H1 (cell line): ENCODE data around the gene TNIK. TPM values are rescaled to one million over a fixed set of nuclear protein-coding genes. Genes with fewer than 3 reads are reported as not detected.

Source experiments
- CTCF ChIA-PET: fragments of 300-600 bp; sonication (Branson Sonifier 250); formaldehyde crosslinking; loops from one replicate; lab custom pipeline; 2021; ENCODE audit not compliant: partially characterized antibody; lab: Charles Lee
- POLR2A ChIA-PET: fragments of 300-600 bp; sonication (Branson Sonifier 250); formaldehyde crosslinking; loops from one replicate; lab custom pipeline; 2021; ENCODE audit warnings: inconsistent platforms; ENCODE audit not compliant: partially characterized antibody; lab: Charles Lee
- DNase-seq, 2 experiments: peaks; one replicate each; pipeline versions ENCODE4 v3.0.0 to v3.0.0-alpha.2; 2010 to 2022; ENCODE audit warnings: low spot score in 2 of 2, low read depth in 1 of 2, mixed read lengths in 1 of 2
- FAIRE-seq: peaks from 2 replicates; lab custom pipeline; 2011; peaks lifted over from hg19 to GRCh38; lab: Jason Lieb, UNC
- H2AFZ ChIP-seq: 2 replicates; pipeline ENCODE4 v1.8.1; 2012; ENCODE audit warnings: low read length, inconsistent platforms
- H2AK5ac ChIP-seq: 2 replicates; pipeline ENCODE4 v1.6.1; 2013; ENCODE audit warnings: low read depth, low read length
- H2BK120ac ChIP-seq: replicated peaks from 2 replicates; pipeline ENCODE3; 2013; ENCODE audit warnings: low read depth, low read length, inconsistent platforms
- H2BK12ac ChIP-seq: 2 replicates; pipeline ENCODE4 v1.6.1; 2013; ENCODE audit warnings: low read depth, low read length
- H2BK15ac ChIP-seq: 2 replicates; pipeline ENCODE4 v1.6.1; 2013; ENCODE audit warnings: low read length
- H2BK20ac ChIP-seq: 2 replicates; pipeline ENCODE4 v1.6.1; 2013; ENCODE audit warnings: low read length
- H2BK5ac ChIP-seq: 2 replicates; pipeline ENCODE4 v1.6.1; 2013; ENCODE audit warnings: low read depth, low read length
- H3K14ac ChIP-seq: 2 replicates; pipeline ENCODE4 v1.6.1; 2013; ENCODE audit warnings: inconsistent platforms; ENCODE audit not compliant: insufficient read length
- H3K18ac ChIP-seq: 2 replicates; pipeline ENCODE4 v1.6.1; 2013; ENCODE audit warnings: low read length; ENCODE audit errors: extremely low read depth
- H3K23ac ChIP-seq: 2 replicates; pipeline ENCODE4 v1.6.1; 2013; ENCODE audit warnings: inconsistent platforms; ENCODE audit not compliant: insufficient read length
- H3K23me2 ChIP-seq: 2 replicates; pipeline ENCODE4 v1.6.1; 2013; ENCODE audit warnings: low read depth, low read length
- H3K27ac ChIP-seq: 2 replicates; pipeline ENCODE4 v1.6.1; 2011; ENCODE audit warnings: low read depth, low read length, inconsistent platforms
- H3K27me3 ChIP-seq, 4 experiments: replicated peaks in 1 of 4; 1 replicate in 1 of 4; 2 replicates in 3 of 4; pipeline versions ENCODE4 v1.6.1 to v1.8.1; 2011 to 2013; ENCODE audit warnings: low read length in 3 of 4, mild to moderate bottlenecking in 3 of 4, inconsistent platforms in 2 of 4, mixed read lengths in 2 of 4, moderate library complexity in 1 of 4; ENCODE audit not compliant: control insufficient read depth in 3 of 4, insufficient read depth in 3 of 4; ENCODE audit errors: extremely low read depth in 1 of 4
- H3K36me3 ChIP-seq, 4 experiments: 2 replicates each; pipeline versions ENCODE4 v1.6.1 to v1.8.1; 2011 to 2013; ENCODE audit warnings: mild to moderate bottlenecking in 4 of 4, low read length in 3 of 4, moderate library complexity in 2 of 4, control low read depth in 1 of 4, inconsistent platforms in 1 of 4; ENCODE audit not compliant: insufficient read depth in 4 of 4, control insufficient read depth in 2 of 4
- H3K4ac ChIP-seq: replicated peaks from 2 replicates; pipeline ENCODE3; 2013; ENCODE audit warnings: low read length, low read depth, mixed read lengths, inconsistent platforms; ENCODE audit not compliant: insufficient read length
- H3K4me1 ChIP-seq, 4 experiments: replicated peaks in 1 of 4; 1 replicate in 1 of 4; 2 replicates in 3 of 4; pipeline versions ENCODE4 v1.6.1 to v1.8.1; 2011 to 2013; ENCODE audit warnings: low read length in 3 of 4, inconsistent platforms in 2 of 4, mixed read lengths in 1 of 4; ENCODE audit not compliant: insufficient read depth in 4 of 4, control insufficient read depth in 3 of 4
- H3K4me2 ChIP-seq, 2 experiments: 2 replicates each; pipeline versions ENCODE4 v1.6.1 to v1.8.1; 2011 to 2013; ENCODE audit warnings: low read depth in 2 of 2, low read length in 2 of 2, control low read depth in 1 of 2, inconsistent platforms in 1 of 2, mild to moderate bottlenecking in 1 of 2; ENCODE audit not compliant: insufficient read depth in 1 of 2
- H3K4me3 ChIP-seq, 4 experiments: fragments of 200-600, 300-600 bp in 1 of 4; sonication (generic), shearing (Covaris generic), sonication (Bioruptor Twin) in 1 of 4; 2 replicates each; pipeline versions ENCODE4 v1.5.1 to v1.8.1; 2011 to 2016; ENCODE audit warnings: low read length in 4 of 4, low read depth in 3 of 4, control low read depth in 2 of 4, inconsistent platforms in 2 of 4, mild to moderate bottlenecking in 2 of 4, mixed read lengths in 1 of 4, moderate library complexity in 1 of 4; ENCODE audit not compliant: insufficient read depth in 2 of 4; ENCODE audit errors: extremely low read depth in 1 of 4
- H3K56ac ChIP-seq: replicated peaks from 2 replicates; pipeline ENCODE3; 2013; ENCODE audit warnings: low read depth, mild to moderate bottlenecking, mixed read lengths, low read length, inconsistent platforms; ENCODE audit not compliant: insufficient read length
- H3K79me1 ChIP-seq: 2 replicates; pipeline ENCODE4 v1.6.1; 2013; ENCODE audit warnings: low read depth, low read length, control low read depth
- H3K79me2 ChIP-seq, 2 experiments: 2 replicates each; pipeline versions ENCODE4 v1.6.1 to v1.8.1; 2012 to 2013; ENCODE audit warnings: low read length in 2 of 2, mild to moderate bottlenecking in 2 of 2, inconsistent platforms in 1 of 2; ENCODE audit not compliant: insufficient read depth in 2 of 2, control insufficient read depth in 1 of 2
- H3K9ac ChIP-seq, 4 experiments: replicated peaks in 1 of 4; 1 replicate in 1 of 4; 2 replicates in 3 of 4; pipeline versions ENCODE4 v1.6.1 to v1.8.1; 2011 to 2013; ENCODE audit warnings: low read depth in 3 of 4, low read length in 3 of 4, control low read depth in 2 of 4, mild to moderate bottlenecking in 2 of 4, moderate library complexity in 2 of 4, inconsistent platforms in 1 of 4; ENCODE audit errors: extremely low read depth in 1 of 4
- H3K9me3 ChIP-seq, 2 experiments: 2 replicates each; pipeline versions ENCODE4 v1.6.1 to v1.8.1; 2012 to 2013; ENCODE audit warnings: mild to moderate bottlenecking in 2 of 2, moderate library complexity in 2 of 2, control low read depth in 1 of 2, inconsistent platforms in 1 of 2, low read depth in 1 of 2, low read length in 1 of 2, mixed read lengths in 1 of 2; ENCODE audit not compliant: insufficient read depth in 2 of 2
- H4K20me1 ChIP-seq, 2 experiments: replicated peaks in 1 of 2; 2 replicates each; pipeline versions ENCODE3 to v1.8.1; 2011 to 2013; ENCODE audit warnings: inconsistent platforms in 2 of 2, low read length in 2 of 2, mild to moderate bottlenecking in 1 of 2; ENCODE audit not compliant: insufficient read depth in 2 of 2, control insufficient read depth in 1 of 2
- H4K5ac ChIP-seq: 2 replicates; pipeline ENCODE4 v1.6.1; 2013; ENCODE audit warnings: low read length, low read depth, mixed read lengths, inconsistent platforms; ENCODE audit not compliant: insufficient read length
- H4K8ac ChIP-seq: 2 replicates; pipeline ENCODE4 v1.8.0; 2013; ENCODE audit warnings: mild to moderate bottlenecking, moderate library complexity, low read length, inconsistent platforms; ENCODE audit not compliant: insufficient read depth; ENCODE audit errors: extremely low read depth
- H4K91ac ChIP-seq: replicated peaks from 2 replicates; pipeline ENCODE3; 2013; ENCODE audit warnings: low read length, mixed read lengths, inconsistent platforms; ENCODE audit not compliant: insufficient read length
- EGR1 ChIP-seq: IDR thresholded peaks from 2 replicates; pipeline ENCODE4 v1.6.1; 2011; ENCODE audit warnings: low read depth, low read length, borderline replicate concordance
- KDM5A ChIP-seq: fragments of 200-600 bp; IDR thresholded peaks from 2 replicates; pipeline ENCODE4 v1.7.1; 2012; ENCODE audit warnings: mild to moderate bottlenecking, low read length, inconsistent platforms, mixed read lengths
- MAFK ChIP-seq: IDR thresholded peaks from 2 replicates; pipeline ENCODE4 v1.6.1; 2012; ENCODE audit warnings: low read depth, mild to moderate bottlenecking, improper control_type of control experiment, low read length
- RXRA ChIP-seq: IDR thresholded peaks from 2 replicates; pipeline ENCODE4 v1.6.1; 2011; ENCODE audit warnings: low read depth, mild to moderate bottlenecking, low read length, moderate library complexity; ENCODE audit not compliant: insufficient read depth
- SIRT6 ChIP-seq: IDR thresholded peaks from one replicate; pipeline ENCODE4 v1.7.1; 2012; ENCODE audit warnings: low read length, inconsistent platforms
- SP2 ChIP-seq: IDR thresholded peaks from 2 replicates; pipeline ENCODE4 v1.6.1; 2012; ENCODE audit warnings: mild to moderate bottlenecking, low read length, inconsistent platforms
- TBP ChIP-seq: IDR thresholded peaks from 2 replicates; pipeline ENCODE4 v1.6.1; 2011; ENCODE audit warnings: low read depth, low read length, improper control_type of control experiment
- TCF12 ChIP-seq: IDR thresholded peaks from 2 replicates; pipeline ENCODE4 v1.6.1; 2011; ENCODE audit warnings: low read depth, mild to moderate bottlenecking, low read length
- ZNF274 ChIP-seq: IDR thresholded peaks from 2 replicates; pipeline ENCODE4 v1.7.0; 2012; ENCODE audit warnings: low read length, borderline replicate concordance; ENCODE audit errors: extremely low read depth
- WGBS, 2 experiments: shearing (Covaris generic) in 1 of 2; methylation state at CpG; one replicate each; pipeline versions ENCODE4 v1.1.6 to v1.1.7; 2013 to 2015; ENCODE audit warnings: low lambda C conversion rate in 2 of 2, mixed read lengths in 2 of 2, inconsistent platforms in 1 of 2, low coverage in 1 of 2, missing lambda C conversion rate in 1 of 2; ENCODE audit not compliant: insufficient replicate concordance in 2 of 2, insufficient coverage in 1 of 2, insufficient read length in 1 of 2; ENCODE audit errors: extremely low coverage in 1 of 2, missing lambda C conversion rate in 1 of 2; 5-methylcytosine and 5-hydroxymethylcytosine counted together
- polyA plus RNA-seq, 7 experiments: library from polyadenylated mRNA; depleted of rRNA in 3 of 7; stranded (reverse) in 5 of 7; unstranded in 2 of 7; fragments of >200 nt in 5 of 7; fragments of 200-250 nt in 2 of 7; gene quantifications; 1 replicate in 5 of 7; 2 replicates in 1 of 7; 4 replicates in 1 of 7; pipeline versions ENCODE4 v1.2.1 to v1.2.3, GENCODE V29; 2011 to 2013; ENCODE audit warnings: missing spikeins in 2 of 7, mixed read lengths in 2 of 7
- total RNA-seq: library from RNA; stranded (reverse); fragmentation: NEBNext Ultra II Directional; extraction: Animal tissue kit (Norgen Biotek cat#: 25700); gene quantifications from 2 replicates; pipeline ENCODE4 v1.2.1, GENCODE V29; 2021

The TNIK gene
- total and polyA plus RNA-seq, 2 of the 8 experiments (the other 6 are each of a cell fraction or from before 2014, with no cell fraction given): 7.4 to 42.0 TPM

- FAIRE-seq: no peak
- Histone ChIP-seq H3K9me3 (no peaks in the 10 kb centered on the region), H2BK120ac (no peak overlapping the region), H2BK15ac (no peak overlapping the region), H2AFZ (no peak overlapping the region), H4K5ac (no peak overlapping the region), H3K23me2 (no peaks in the 10 kb centered on the region), H2BK12ac (no peak overlapping the region), H3K4ac (no peak overlapping the region), H3K79me1 (no peaks in the 10 kb centered on the region), H3K4me3 (no peak overlapping the region), H3K27ac (no peak overlapping the region), H3K27me3 (no peaks in the 10 kb centered on the region), H3K36me3 (peaks cover 0 to 5% (median 2%) of the 10 kb centered on the region in 4 experiments; a peak in 3 of 8 replicates), H3K23ac (no peak overlapping the region), H3K14ac (no peak overlapping the region), H4K20me1 (no peaks in the 10 kb centered on the region), H2BK5ac (no peak overlapping the region), H3K56ac (no peak overlapping the region), H2AK5ac (no peak overlapping the region), H4K91ac (no peak overlapping the region), H3K9ac (no peak overlapping the region), H3K4me2 (no peak overlapping the region), H3K18ac (no peak overlapping the region), H3K79me2 (no peaks in the 10 kb centered on the region), H3K4me1 (peaks cover 0 to 2% (median 0%) of the 10 kb centered on the region in 4 experiments; a peak in 1 of 7 replicates), H4K8ac (no peak overlapping the region), H2BK20ac (no peak overlapping the region)
- POLR2A ChIA-PET: interaction anchor here (0.7 kb wide), 1 partner anchor 15 kb away, joined by 3 read pairs; no protein-coding TSS in a partner anchor
- CTCF ChIA-PET: interaction anchor here (3.8 kb wide), 1 partner anchor 14 kb away, joined by 15 read pairs; no protein-coding TSS in a partner anchor
- 91% methylated on average over 1 of the region's 1 CpG; no CpG with 5 or more reads in 1 of the 2 experiments for WGBS, 2 experiments
- TF ChIP-seq KDM5A (no peak), EGR1 (no peak), TBP (no peak), ZNF274 (no peak), TCF12 (no peak), MAFK (no peak), SP2 (no peak), RXRA (no peak), SIRT6 (no peak)
- DNase-seq: no peak
These were observed 332.6 kb downstream of the TNIK start for GRCh38 chr3:171127611-171128010.
